Activated T-helper 1 cell treated with anti-CD3 and anti-CD28 coated beads, Interleukin-2, amount 50 U/mL, for 16 hours (primary cell): ENCODE measurements around the gene PAGR1.
A peak's percentile ranks its signal among the peaks of the same experiment; 100 is the strongest.
"Not testable (repeated sequence)": the region's sequence is repeated elsewhere in the genome, so short reads cannot be mapped to it uniquely, and the experiment has no call there.

Source experiments
- DNase-seq, 2 donors: peaks; one replicate each; pipeline ENCODE4 v3.0.0-alpha.2; 2020; ENCODE audit warnings: low read depth in 1 of 2, low spot score in 1 of 2

Gene PAGR1

DNA sequence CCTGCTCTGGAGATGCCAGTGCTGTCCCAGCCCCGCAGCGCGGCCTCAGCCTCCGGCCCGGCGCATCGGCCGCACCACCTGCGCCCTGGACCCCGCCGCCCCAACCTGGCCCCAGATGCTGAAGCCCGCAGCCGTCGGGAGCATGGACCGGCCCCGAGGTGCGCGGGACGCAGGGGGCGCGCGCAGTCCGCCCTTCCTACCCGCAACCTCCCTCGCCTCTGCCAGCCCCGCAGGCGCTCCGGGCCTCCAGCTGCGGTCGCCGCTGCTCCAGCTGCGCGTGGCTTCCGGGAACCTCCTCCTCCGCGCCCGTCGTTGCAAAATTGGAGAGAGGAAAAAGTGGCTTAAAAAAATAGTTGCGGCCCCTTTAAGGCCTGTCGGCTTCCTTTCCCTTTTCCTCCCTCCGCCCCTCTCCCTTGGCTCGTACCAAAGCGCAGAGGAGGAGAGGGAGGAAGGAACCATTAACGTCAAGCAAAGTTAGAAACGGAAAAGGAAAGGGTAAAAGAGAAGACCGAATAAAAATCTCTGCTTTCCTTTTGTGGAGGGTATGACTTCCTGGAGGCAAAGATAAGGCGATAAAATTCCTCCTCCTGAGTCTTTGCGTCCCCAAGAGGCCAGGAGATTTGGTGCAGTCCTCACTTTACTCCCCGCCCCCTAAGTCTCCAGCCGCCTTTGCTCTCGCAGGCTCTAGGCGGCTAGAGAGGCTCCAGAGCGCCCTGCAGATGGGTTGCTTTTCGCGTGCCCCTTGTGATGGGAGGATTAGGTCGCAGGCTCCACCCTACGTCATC is 47.1 kb downstream of the PAGR1 start, which contains the start of gene CDIPT:
CDIPT (minus strand) TSS at position 343 of the 785 bp plus-strand sequence. CDS start 369 bp downstream, outside the sequence.
- DNase-seq: peak; percentile 82 to 90

DNA sequence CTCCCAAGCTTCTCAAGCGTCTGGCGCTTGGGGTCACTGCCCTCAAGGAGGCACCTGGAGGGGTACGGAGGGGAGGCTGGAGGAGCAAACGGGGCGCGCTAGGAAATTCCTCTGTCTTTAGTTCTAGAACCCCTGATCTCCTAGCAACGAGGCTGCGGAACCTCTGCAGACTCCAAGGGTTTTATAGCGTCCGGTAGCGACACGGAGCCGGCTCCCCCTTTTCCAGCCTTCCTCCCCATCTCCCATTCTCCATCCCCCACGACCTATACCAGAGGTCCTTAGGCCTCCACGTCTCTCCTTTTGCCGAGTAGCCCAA is 47.7 kb downstream of the PAGR1 start:
- no peak for DNase-seq

DNA sequence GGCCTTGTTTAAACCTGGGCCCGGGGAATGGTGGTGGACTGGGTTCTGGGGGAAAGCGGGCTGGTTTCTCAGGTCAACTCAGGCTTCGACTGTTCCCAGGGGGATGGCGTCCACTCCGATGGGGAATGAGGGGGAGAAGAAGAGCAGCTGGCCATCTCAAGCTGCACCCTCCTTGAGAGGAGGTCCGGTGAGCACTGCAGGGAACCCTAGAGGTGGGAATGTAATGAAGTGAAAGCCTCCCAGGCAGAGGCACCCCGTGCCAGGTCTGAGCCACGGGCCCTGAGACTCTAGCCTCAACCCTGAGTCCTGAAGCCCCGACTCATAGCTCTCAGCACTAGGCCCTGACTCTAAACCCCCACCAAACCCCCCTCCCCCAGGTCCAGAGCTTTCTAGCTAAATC is 48.3 kb downstream of the PAGR1 start:
- DNase-seq: no peak

DNA sequence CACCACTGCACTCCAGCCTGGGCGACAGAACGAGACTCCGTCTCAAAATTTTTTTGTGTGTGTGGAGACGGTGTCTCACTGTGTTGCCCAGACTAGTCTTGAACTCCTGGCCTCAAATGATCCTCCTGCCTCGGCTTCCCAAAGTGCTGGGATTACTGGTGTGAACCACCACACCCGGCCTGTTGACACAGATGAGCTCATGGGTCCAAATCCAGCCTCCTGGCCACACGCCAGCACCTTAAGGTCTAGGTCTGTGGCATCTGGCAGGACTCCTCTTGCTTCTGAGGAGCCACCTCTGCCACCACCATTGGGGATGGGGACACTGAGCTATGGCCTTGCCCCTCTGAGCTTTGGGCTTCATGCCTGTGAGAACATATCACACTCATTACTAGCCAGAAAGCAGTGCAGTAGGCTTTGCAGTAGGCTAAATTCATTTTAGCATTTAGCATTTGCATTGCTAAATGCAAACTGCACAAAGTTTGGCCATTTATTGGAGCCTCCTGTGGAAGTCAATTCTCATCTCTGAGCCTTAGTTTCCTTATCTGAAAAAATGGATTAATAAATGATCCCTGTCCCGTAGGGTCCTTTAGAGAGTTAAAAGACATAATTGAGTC is 52.6 kb downstream of the PAGR1 start:
- no peak for DNase-seq

DNA sequence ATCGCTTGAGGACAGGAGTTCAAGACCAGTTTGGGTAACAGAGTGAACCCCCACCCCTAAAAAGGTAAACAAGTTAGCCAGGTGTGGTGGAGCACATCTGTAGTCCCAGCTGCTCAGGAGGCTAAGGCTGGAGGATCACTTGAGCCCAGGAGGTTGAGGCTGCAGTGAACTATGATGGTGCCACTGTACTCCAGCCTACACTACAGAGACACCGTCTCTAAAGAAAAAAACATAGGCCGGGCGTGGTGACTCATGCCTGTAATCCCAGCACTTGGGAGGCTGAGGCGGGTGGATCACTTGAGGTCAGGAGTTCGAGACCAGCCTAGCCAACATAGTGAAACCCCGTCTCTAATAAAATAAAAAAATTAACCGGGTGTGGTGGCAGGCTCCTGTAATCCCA is 53.1 kb downstream of the PAGR1 start:
- not testable (repeated sequence) for DNase-seq
